HL-60 (cell line): Measurements from ENCODE around the gene DEDD.

Experiments
- DNase-seq, 2 experiments: peaks; one replicate each; pipeline ENCODE4 v3.0.0-alpha.2; 2010 to 2020; ENCODE audit warnings: low read depth in 1 of 2, low spot score in 1 of 2
- H3K27ac ChIP-seq: fragments of 250-450 bp; sonication (Bioruptor Pico); replicated peaks from 2 replicates; pipeline ENCODE4 v1.5.1; 2020; ENCODE audit warnings: mild to moderate bottlenecking, moderate library complexity
- H3K27me3 ChIP-seq: fragments of 250-450 bp; sonication (Bioruptor Pico); 2 replicates; pipeline ENCODE4 v1.5.1; 2021; ENCODE audit warnings: mild to moderate bottlenecking, moderate library complexity; ENCODE audit not compliant: insufficient read depth, poor library complexity, severe bottlenecking
- H3K4me3 ChIP-seq: replicated peaks from 2 replicates; pipeline ENCODE4 v1.5.1; 2011; ENCODE audit warnings: mild to moderate bottlenecking, control low read depth, low read length; ENCODE audit not compliant: insufficient read depth
- GABPA ChIP-seq: IDR thresholded peaks from 2 replicates; pipeline ENCODE4 v1.6.1; 2012; ENCODE audit warnings: low read depth
- POLR2AphosphoS5 ChIP-seq: IDR thresholded peaks from 2 replicates; pipeline ENCODE4 v1.6.1; 2012; ENCODE audit warnings: low read depth
- SPI1 ChIP-seq: IDR thresholded peaks from 2 replicates; pipeline ENCODE4 v1.6.1; 2012; ENCODE audit warnings: low read depth, mild to moderate bottlenecking, borderline replicate concordance
- long read RNA-seq: library from polyadenylated mRNA; unstranded; transcript quantifications from one replicate; pipeline ENCODE4 v2.0.0, GENCODE V29; 2020
- TF ChIP-seq, protein P1 (sequence below): IDR thresholded peaks from 2 replicates; pipeline ENCODE4 v1.6.1; 2012; ENCODE audit warnings: low read depth; ENCODE audit not compliant: insufficient replicate concordance
- TF ChIP-seq, protein P2 (sequence below): IDR thresholded peaks from one replicate; pipeline ENCODE4 v1.5.1; 2011; ENCODE audit warnings: low read length, control low read depth, inconsistent platforms; ENCODE audit not compliant: insufficient read depth

DEDD gene, protein sequence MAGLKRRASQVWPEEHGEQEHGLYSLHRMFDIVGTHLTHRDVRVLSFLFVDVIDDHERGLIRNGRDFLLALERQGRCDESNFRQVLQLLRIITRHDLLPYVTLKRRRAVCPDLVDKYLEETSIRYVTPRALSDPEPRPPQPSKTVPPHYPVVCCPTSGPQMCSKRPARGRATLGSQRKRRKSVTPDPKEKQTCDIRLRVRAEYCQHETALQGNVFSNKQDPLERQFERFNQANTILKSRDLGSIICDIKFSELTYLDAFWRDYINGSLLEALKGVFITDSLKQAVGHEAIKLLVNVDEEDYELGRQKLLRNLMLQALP
- long read RNA-seq, transcript DEDD-203 (6 exons, 2,300 nt) = minor isoform, 12 of 115 reads
- long read RNA-seq, transcript DEDD-202 (6 exons, 2,345 nt) = major isoform, 89 of 115 reads
- long read RNA-seq, transcript DEDD-212 (5 exons, 2,329 nt) = minor isoform, 8 of 115 reads
- long read RNA-seq, partial matches to known transcripts = 2 of 115 reads
- long read RNA-seq, other reads (novel, unspliced or antisense) = 3 of 115 reads

GRCh38 chr1:161132410-161133219 is at the start of gene DEDD:
TSS of gene DEDD (minus strand) at chr1:161132667. CDS start at chr1:161124462, 8,205 bp downstream.
- Histone ChIP-seq H3K27me3 (no peaks in the 10 kb centered on the region), H3K4me3 (peak within 1 kb of the TSS; percentile 95), H3K27ac (peak within 1 kb of the TSS; percentile 75)
- TF ChIP-seq GABPA = peak; percentile 28
- TF ChIP-seq, protein P1, sequence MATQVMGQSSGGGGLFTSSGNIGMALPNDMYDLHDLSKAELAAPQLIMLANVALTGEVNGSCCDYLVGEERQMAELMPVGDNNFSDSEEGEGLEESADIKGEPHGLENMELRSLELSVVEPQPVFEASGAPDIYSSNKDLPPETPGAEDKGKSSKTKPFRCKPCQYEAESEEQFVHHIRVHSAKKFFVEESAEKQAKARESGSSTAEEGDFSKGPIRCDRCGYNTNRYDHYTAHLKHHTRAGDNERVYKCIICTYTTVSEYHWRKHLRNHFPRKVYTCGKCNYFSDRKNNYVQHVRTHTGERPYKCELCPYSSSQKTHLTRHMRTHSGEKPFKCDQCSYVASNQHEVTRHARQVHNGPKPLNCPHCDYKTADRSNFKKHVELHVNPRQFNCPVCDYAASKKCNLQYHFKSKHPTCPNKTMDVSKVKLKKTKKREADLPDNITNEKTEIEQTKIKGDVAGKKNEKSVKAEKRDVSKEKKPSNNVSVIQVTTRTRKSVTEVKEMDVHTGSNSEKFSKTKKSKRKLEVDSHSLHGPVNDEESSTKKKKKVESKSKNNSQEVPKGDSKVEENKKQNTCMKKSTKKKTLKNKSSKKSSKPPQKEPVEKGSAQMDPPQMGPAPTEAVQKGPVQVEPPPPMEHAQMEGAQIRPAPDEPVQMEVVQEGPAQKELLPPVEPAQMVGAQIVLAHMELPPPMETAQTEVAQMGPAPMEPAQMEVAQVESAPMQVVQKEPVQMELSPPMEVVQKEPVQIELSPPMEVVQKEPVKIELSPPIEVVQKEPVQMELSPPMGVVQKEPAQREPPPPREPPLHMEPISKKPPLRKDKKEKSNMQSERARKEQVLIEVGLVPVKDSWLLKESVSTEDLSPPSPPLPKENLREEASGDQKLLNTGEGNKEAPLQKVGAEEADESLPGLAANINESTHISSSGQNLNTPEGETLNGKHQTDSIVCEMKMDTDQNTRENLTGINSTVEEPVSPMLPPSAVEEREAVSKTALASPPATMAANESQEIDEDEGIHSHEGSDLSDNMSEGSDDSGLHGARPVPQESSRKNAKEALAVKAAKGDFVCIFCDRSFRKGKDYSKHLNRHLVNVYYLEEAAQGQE = peak; percentile 8
- 0 out of 2 replicates have a peak, but pooled peaks have one; percentile 38 for TF ChIP-seq POLR2AphosphoS5
- TF ChIP-seq, protein P2, sequence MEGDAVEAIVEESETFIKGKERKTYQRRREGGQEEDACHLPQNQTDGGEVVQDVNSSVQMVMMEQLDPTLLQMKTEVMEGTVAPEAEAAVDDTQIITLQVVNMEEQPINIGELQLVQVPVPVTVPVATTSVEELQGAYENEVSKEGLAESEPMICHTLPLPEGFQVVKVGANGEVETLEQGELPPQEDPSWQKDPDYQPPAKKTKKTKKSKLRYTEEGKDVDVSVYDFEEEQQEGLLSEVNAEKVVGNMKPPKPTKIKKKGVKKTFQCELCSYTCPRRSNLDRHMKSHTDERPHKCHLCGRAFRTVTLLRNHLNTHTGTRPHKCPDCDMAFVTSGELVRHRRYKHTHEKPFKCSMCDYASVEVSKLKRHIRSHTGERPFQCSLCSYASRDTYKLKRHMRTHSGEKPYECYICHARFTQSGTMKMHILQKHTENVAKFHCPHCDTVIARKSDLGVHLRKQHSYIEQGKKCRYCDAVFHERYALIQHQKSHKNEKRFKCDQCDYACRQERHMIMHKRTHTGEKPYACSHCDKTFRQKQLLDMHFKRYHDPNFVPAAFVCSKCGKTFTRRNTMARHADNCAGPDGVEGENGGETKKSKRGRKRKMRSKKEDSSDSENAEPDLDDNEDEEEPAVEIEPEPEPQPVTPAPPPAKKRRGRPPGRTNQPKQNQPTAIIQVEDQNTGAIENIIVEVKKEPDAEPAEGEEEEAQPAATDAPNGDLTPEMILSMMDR = no peak
- peak; percentile 92 to 97 for DNase-seq

GRCh38 chr1:161182214-161182613 is 49.7 kb upstream of the DEDD start:
- Histone ChIP-seq H3K27me3 (no peaks in the 10 kb centered on the region), H3K4me3 (no peak overlapping the region), H3K27ac (no peak overlapping the region)
- no peak for DNase-seq
- TF ChIP-seq, protein P2 = no peak
- TF ChIP-seq POLR2AphosphoS5 (no peak), GABPA (no peak), SPI1 (no peak)
- TF ChIP-seq, protein P1 = no peak

DNA sequence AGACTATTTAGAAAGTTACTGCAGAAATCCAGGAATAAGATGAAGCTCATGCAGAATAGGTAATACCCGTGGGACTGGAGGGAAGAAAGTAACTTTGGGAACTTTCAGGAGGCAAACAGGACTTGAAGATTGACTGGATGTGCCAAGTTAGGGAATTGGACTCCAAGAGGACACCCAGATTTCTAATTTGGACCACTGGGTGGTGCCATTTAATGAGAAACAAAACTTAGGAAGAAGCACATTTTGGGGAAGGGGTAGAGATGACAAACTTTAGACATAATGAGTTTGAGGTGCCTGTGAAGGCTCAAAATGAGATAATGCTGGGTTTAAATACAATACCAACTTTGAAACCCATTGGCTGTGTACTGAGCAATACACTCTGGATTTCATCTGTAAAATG is 48.2 kb upstream of the DEDD start:
- DNase-seq = no peak
- Histone ChIP-seq H3K4me3 (no peak overlapping the region), H3K27me3 (no peaks in the 10 kb centered on the region), H3K27ac (no peak overlapping the region)
- TF ChIP-seq GABPA (no peak), SPI1 (no peak), POLR2AphosphoS5 (no peak)
- TF ChIP-seq, protein P2 = peak; percentile 8
- TF ChIP-seq, protein P1 = no peak
